Neural cell (in vitro differentiated cells): ENCODE results near the gene OST4. TPM values are rescaled to one million over a fixed set of nuclear protein-coding genes. Genes with fewer than 3 reads are reported as not detected.

Source experiments
- H2AFZ ChIP-seq: fragments of 200-600, 300-800 bp; sonication (generic), shearing (Covaris generic); 2 replicates; pipeline ENCODE4 v1.6.0; 2014; ENCODE audit warnings: low read depth, mild to moderate bottlenecking, antibody characterized with exemption, low read length, moderate library complexity
- H3F3A ChIP-seq: fragments of 200-600 bp; shearing (Covaris generic); 2 replicates; pipeline ENCODE4 v1.6.1; 2016; ENCODE audit warnings: mild to moderate bottlenecking, moderate library complexity, mixed read lengths, antibody characterized with exemption, low read length; ENCODE audit not compliant: insufficient read depth, poor library complexity, severe bottlenecking
- H3K27ac ChIP-seq: fragments of 200-600, 300-800 bp; sonication (generic), shearing (Covaris generic); 2 replicates; pipeline ENCODE4 v1.5.1; 2014; ENCODE audit warnings: mild to moderate bottlenecking, low read length, moderate library complexity
- H3K27me3 ChIP-seq: fragments of 300-800, 200-600 bp; sonication (generic), shearing (Covaris generic); 2 replicates; pipeline ENCODE4 v1.6.0; 2014; ENCODE audit warnings: mild to moderate bottlenecking, low read depth, low read length, moderate library complexity; ENCODE audit not compliant: insufficient read depth
- H3K36me3 ChIP-seq: fragments of 300-800, 200-600 bp; sonication (generic), shearing (Covaris generic); 2 replicates; pipeline ENCODE4 v1.5.1; 2014; ENCODE audit warnings: mild to moderate bottlenecking, antibody characterized with exemption, low read length, moderate library complexity; ENCODE audit not compliant: insufficient read depth
- H3K4me2 ChIP-seq: fragments of 300-800, 200-600 bp; sonication (generic), shearing (Covaris generic); 2 replicates; pipeline ENCODE4 v1.6.0; 2014; ENCODE audit warnings: mild to moderate bottlenecking, low read length
- H3K4me3 ChIP-seq: fragments of 300-800, 200-600 bp; sonication (generic), shearing (Covaris generic); 2 replicates; pipeline ENCODE4 v1.5.1; 2014; ENCODE audit warnings: mild to moderate bottlenecking, low read length, moderate library complexity
- H3K79me2 ChIP-seq: fragments of 200-600 bp; shearing (Covaris generic); replicated peaks from 2 replicates; pipeline ENCODE4 v1.6.0; 2014; ENCODE audit warnings: mild to moderate bottlenecking, low read length, moderate library complexity; ENCODE audit not compliant: insufficient read depth
- H3K9ac ChIP-seq: fragments of 300-800, 200-600 bp; sonication (generic), shearing (Covaris generic); 2 replicates; pipeline ENCODE4 v1.6.1; 2016; ENCODE audit warnings: mild to moderate bottlenecking, low read length, mixed read lengths
- H3K9me2 ChIP-seq: fragments of 200-600 bp; shearing (Covaris generic); 2 replicates; pipeline ENCODE4 v1.6.1; 2016; ENCODE audit warnings: mild to moderate bottlenecking, low read length, mixed read lengths; ENCODE audit not compliant: insufficient read depth
- H3K9me3 ChIP-seq: fragments of 200-600, 300-800 bp; sonication (generic), shearing (Covaris generic); 2 replicates; pipeline ENCODE4 v1.6.1; 2016; ENCODE audit warnings: mild to moderate bottlenecking, mixed run types, low read length, moderate library complexity, mixed read lengths
- H4K20me1 ChIP-seq: fragments of 200-600 bp; shearing (Covaris generic); 2 replicates; pipeline ENCODE4 v1.6.1; 2016; ENCODE audit warnings: mild to moderate bottlenecking, mixed run types; ENCODE audit not compliant: insufficient read depth
- EP300 ChIP-seq: fragments of 450-650 bp; conservative IDR thresholded peaks from 2 replicates; pipeline ENCODE4 v1.6.1; 2014; ENCODE audit warnings: antibody characterized with exemption, mild to moderate bottlenecking, moderate library complexity; ENCODE audit not compliant: poor library complexity, severe bottlenecking
- EZH2 ChIP-seq: fragments of 200-600, 300-800 bp; shearing (Covaris generic), sonication (generic); IDR thresholded peaks from 2 replicates; pipeline ENCODE4 v1.6.1; 2014; ENCODE audit warnings: antibody characterized with exemption, low read length, borderline replicate concordance, mild to moderate bottlenecking; ENCODE audit not compliant: insufficient read depth, poor library complexity, severe bottlenecking
- MXI1 ChIP-seq: fragments of 450-650 bp; conservative IDR thresholded peaks from 2 replicates; pipeline ENCODE4 v1.6.1; 2014; ENCODE audit warnings: antibody characterized with exemption, mild to moderate bottlenecking; ENCODE audit not compliant: poor library complexity, severe bottlenecking
- POLR2AphosphoS5 ChIP-seq: IDR thresholded peaks from 2 replicates; pipeline ENCODE4 v1.6.1; 2012
- RAD21 ChIP-seq: fragments of 450-650 bp; conservative IDR thresholded peaks from 2 replicates; pipeline ENCODE4 v1.6.1; 2014; ENCODE audit warnings: antibody characterized with exemption, mild to moderate bottlenecking, moderate library complexity
- REST ChIP-seq: IDR thresholded peaks from 2 replicates; pipeline ENCODE4 v1.6.1; 2012; ENCODE audit warnings: borderline replicate concordance
- SMC3 ChIP-seq: fragments of 450-650 bp; conservative IDR thresholded peaks from 2 replicates; pipeline ENCODE4 v1.6.1; 2014; ENCODE audit warnings: antibody characterized with exemption, mild to moderate bottlenecking, moderate library complexity; ENCODE audit not compliant: poor library complexity
- TAF1 ChIP-seq: IDR thresholded peaks from 2 replicates; pipeline ENCODE4 v1.6.1; 2012; ENCODE audit warnings: low read depth
- polyA plus RNA-seq: library from polyadenylated mRNA; depleted of rRNA; stranded (reverse); fragments of >200 nt; gene quantifications from 2 replicates; pipeline ENCODE4 v1.2.3, GENCODE V29; 2014
- TF ChIP-seq, protein P1 (sequence below): fragments of 450-650 bp; IDR thresholded peaks from 2 replicates; pipeline ENCODE4 v1.5.1; 2014; ENCODE audit warnings: antibody characterized with exemption, mild to moderate bottlenecking, moderate library complexity; ENCODE audit not compliant: poor library complexity, severe bottlenecking

The OST4 gene
- polyA plus RNA-seq, 1 donor from 2014 or later = 263 TPM

- no peaks in the 10 kb centered on the region for H3K79me2 ChIP-seq
- H3K27me3 ChIP-seq = no peaks in the 10 kb centered on the region
- H3K9me2 ChIP-seq = no peaks in the 10 kb centered on the region
- no peaks in the 10 kb centered on the region for H4K20me1 ChIP-seq
- H3K9ac ChIP-seq = no peak overlapping the region
- H3K9me3 ChIP-seq = no peaks in the 10 kb centered on the region
- TF ChIP-seq RAD21 (no peak), SMC3 (no peak), EP300 (no peak), MXI1 (no peak)
- no peak overlapping the region for H3K4me2 ChIP-seq
- H2AFZ ChIP-seq = no peak overlapping the region
- no peaks in the 10 kb centered on the region for H3F3A ChIP-seq
- no peak overlapping the region for H3K27ac ChIP-seq
- H3K36me3 ChIP-seq = no peaks in the 10 kb centered on the region
- no peak overlapping the region for H3K4me3 ChIP-seq
Observed at GRCh38 chr2:27041752-27042151, 29.7 kb downstream of the OST4 start.

- Histone ChIP-seq H3K9me3 (no peaks in the 10 kb centered on the region), H2AFZ (no peak overlapping the region), H3K9me2 (no peaks in the 10 kb centered on the region), H3K27me3 (no peaks in the 10 kb centered on the region), H3K36me3 (no peaks in the 10 kb centered on the region), H3K4me2 (no peak overlapping the region), H3K79me2 (no peaks in the 10 kb centered on the region), H3K4me3 (no peak overlapping the region), H3K27ac (no peak overlapping the region), H4K20me1 (no peaks in the 10 kb centered on the region), H3F3A (no peaks in the 10 kb centered on the region), H3K9ac (no peak overlapping the region)
- TF ChIP-seq SMC3 (no peak), REST (no peak), MXI1 (no peak), RAD21 (no peak), POLR2AphosphoS5 (no peak), TAF1 (no peak), EP300 (no peak), EZH2 (no peak)
- TF ChIP-seq, protein P1, sequence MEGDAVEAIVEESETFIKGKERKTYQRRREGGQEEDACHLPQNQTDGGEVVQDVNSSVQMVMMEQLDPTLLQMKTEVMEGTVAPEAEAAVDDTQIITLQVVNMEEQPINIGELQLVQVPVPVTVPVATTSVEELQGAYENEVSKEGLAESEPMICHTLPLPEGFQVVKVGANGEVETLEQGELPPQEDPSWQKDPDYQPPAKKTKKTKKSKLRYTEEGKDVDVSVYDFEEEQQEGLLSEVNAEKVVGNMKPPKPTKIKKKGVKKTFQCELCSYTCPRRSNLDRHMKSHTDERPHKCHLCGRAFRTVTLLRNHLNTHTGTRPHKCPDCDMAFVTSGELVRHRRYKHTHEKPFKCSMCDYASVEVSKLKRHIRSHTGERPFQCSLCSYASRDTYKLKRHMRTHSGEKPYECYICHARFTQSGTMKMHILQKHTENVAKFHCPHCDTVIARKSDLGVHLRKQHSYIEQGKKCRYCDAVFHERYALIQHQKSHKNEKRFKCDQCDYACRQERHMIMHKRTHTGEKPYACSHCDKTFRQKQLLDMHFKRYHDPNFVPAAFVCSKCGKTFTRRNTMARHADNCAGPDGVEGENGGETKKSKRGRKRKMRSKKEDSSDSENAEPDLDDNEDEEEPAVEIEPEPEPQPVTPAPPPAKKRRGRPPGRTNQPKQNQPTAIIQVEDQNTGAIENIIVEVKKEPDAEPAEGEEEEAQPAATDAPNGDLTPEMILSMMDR = no peak
Observed at GRCh38 chr2:27040282-27040681, 31.2 kb downstream of the OST4 start.

DNA sequence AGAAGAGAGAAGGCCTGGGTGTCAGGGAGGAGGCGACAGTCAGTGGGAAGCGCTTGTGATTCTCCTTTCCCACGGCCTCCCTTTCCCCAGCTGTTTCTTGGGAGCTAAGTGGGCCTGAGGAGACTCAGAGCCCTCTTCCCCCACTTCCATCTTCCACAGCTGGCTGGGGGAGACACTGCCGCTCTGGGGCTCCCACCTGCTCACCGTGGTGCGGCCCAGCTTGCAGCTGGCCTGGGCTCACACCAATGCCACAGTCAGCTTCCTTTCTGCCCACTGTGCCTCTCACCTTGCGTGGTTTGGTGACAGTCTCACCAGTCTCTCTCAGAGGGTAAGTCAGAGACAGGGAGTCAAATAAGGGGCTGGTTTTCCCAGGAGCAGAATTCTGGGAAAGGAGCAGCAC lies 31.6 kb downstream of the OST4 start:
- no peaks in the 10 kb centered on the region for H3F3A ChIP-seq
- no peak overlapping the region for H2AFZ ChIP-seq

More for the DNA sequence above, 31.6 kb downstream of the OST4 start:
- H3K4me3 ChIP-seq = no peak overlapping the region
- no peaks in the 10 kb centered on the region for H3K36me3 ChIP-seq
- no peak overlapping the region for H3K9ac ChIP-seq
- H4K20me1 ChIP-seq = no peaks in the 10 kb centered on the region
- no peak overlapping the region for H3K27ac ChIP-seq
- H3K9me2 ChIP-seq = no peaks in the 10 kb centered on the region
- H3K9me3 ChIP-seq = no peaks in the 10 kb centered on the region
- TF ChIP-seq RAD21 = no peak
- TF ChIP-seq REST = no peak
- TF ChIP-seq POLR2AphosphoS5 = no peak
- no peak for TF ChIP-seq MXI1
- TF ChIP-seq, protein P1 = no peak
- TF ChIP-seq SMC3 = no peak
- TF ChIP-seq EZH2 = no peak
- no peak for TF ChIP-seq TAF1
- no peak for TF ChIP-seq EP300
- H3K27me3 ChIP-seq = no peaks in the 10 kb centered on the region
- no peak overlapping the region for H3K4me2 ChIP-seq
- no peaks in the 10 kb centered on the region for H3K79me2 ChIP-seq
